Astrocyte (in vitro differentiated cells and primary cell): ENCODE data around the gene ATF6B. TPM values are rescaled to one million over a fixed set of nuclear protein-coding genes. Genes with fewer than 3 reads are reported as not detected.
A peak's percentile ranks its signal among the peaks of the same experiment; 100 is the strongest.

Experiments
- DNase-seq: peaks from one replicate; pipeline ENCODE4 v3.0.0-alpha.2; 2010; ENCODE audit warnings: low read depth
- FAIRE-seq: peaks from 2 replicates; lab custom pipeline; 2011; peaks lifted over from hg19 to GRCh38; lab: Jason Lieb, UNC
- H2AFZ ChIP-seq: 2 replicates; pipeline ENCODE4 v1.6.0; 2012; ENCODE audit warnings: low read depth, low read length, inconsistent platforms
- H3K27ac ChIP-seq: 2 replicates; pipeline ENCODE4 v1.5.1; 2011; ENCODE audit warnings: low read depth, low read length, inconsistent platforms
- H3K27me3 ChIP-seq: 2 replicates; pipeline ENCODE4 v1.6.0; 2011; ENCODE audit warnings: low read length, inconsistent platforms; ENCODE audit not compliant: insufficient read depth
- H3K36me3 ChIP-seq: 2 replicates; pipeline ENCODE4 v1.5.1; 2011; ENCODE audit warnings: low read length, inconsistent platforms; ENCODE audit not compliant: insufficient read depth
- H3K4me1 ChIP-seq: 2 replicates; pipeline ENCODE4 v1.5.1; 2011; ENCODE audit warnings: low read length, inconsistent platforms; ENCODE audit not compliant: insufficient read depth
- H3K4me2 ChIP-seq: 2 replicates; pipeline ENCODE4 v1.6.0; 2012; ENCODE audit warnings: low read length, inconsistent platforms
- H3K4me3 ChIP-seq: 2 replicates; pipeline ENCODE4 v1.5.1; 2011; ENCODE audit warnings: low read depth, mild to moderate bottlenecking, low read length, inconsistent platforms; ENCODE audit not compliant: insufficient read depth
- H3K79me2 ChIP-seq: 2 replicates; pipeline ENCODE4 v1.6.0; 2012; ENCODE audit warnings: mild to moderate bottlenecking, low read length, inconsistent platforms; ENCODE audit not compliant: insufficient read depth
- H3K9ac ChIP-seq: 2 replicates; pipeline ENCODE4 v1.6.0; 2012; ENCODE audit warnings: mild to moderate bottlenecking, low read length, inconsistent platforms
- H3K9me3 ChIP-seq: 2 replicates; pipeline ENCODE4 v1.5.1; 2012; ENCODE audit warnings: low read depth, mild to moderate bottlenecking, low read length, inconsistent platforms; ENCODE audit not compliant: insufficient read depth
- H4K20me1 ChIP-seq: 2 replicates; pipeline ENCODE4 v1.6.0; 2012; ENCODE audit warnings: low read length, inconsistent platforms; ENCODE audit not compliant: insufficient read depth
- H3K27ac Mint-ChIP-seq: one replicate; pipeline ENCODE4 v1.8.0; 2021; ENCODE audit warnings: mild to moderate bottlenecking, mixed read lengths; ENCODE audit not compliant: unreplicated experiment
- H3K27me3 Mint-ChIP-seq: one replicate; pipeline ENCODE4 v1.8.0; 2021; ENCODE audit warnings: low read depth, mixed read lengths; ENCODE audit not compliant: unreplicated experiment
- H3K36me3 Mint-ChIP-seq: one replicate; pipeline ENCODE4 v1.8.0; 2021; ENCODE audit warnings: low read depth, mixed read lengths; ENCODE audit not compliant: unreplicated experiment
- H3K4me1 Mint-ChIP-seq: one replicate; pipeline ENCODE4 v1.8.0; 2021; ENCODE audit warnings: low read depth, mixed read lengths; ENCODE audit not compliant: unreplicated experiment
- H3K4me3 Mint-ChIP-seq: one replicate; pipeline ENCODE4 v1.8.0; 2021; ENCODE audit warnings: mild to moderate bottlenecking, moderate library complexity, mixed read lengths; ENCODE audit not compliant: unreplicated experiment
- H3K9me3 Mint-ChIP-seq: one replicate; pipeline ENCODE4 v1.8.0; 2021; ENCODE audit warnings: mild to moderate bottlenecking, mixed read lengths; ENCODE audit not compliant: unreplicated experiment
- EZH2 ChIP-seq: IDR thresholded peaks from 2 replicates; pipeline ENCODE4 v1.6.1; 2012; ENCODE audit warnings: mild to moderate bottlenecking, low read length, inconsistent platforms; ENCODE audit not compliant: insufficient read depth
- total RNA-seq: library from RNA; stranded (reverse); gene quantifications from 2 replicates; pipeline ENCODE4 v1.2.1, GENCODE V29; 2021
- TF ChIP-seq, protein P1 (sequence below): IDR thresholded peaks from 2 replicates; pipeline ENCODE4 v1.5.1; 2011; ENCODE audit warnings: low read depth, mild to moderate bottlenecking, inconsistent platforms, low read length, moderate library complexity; ENCODE audit not compliant: insufficient read depth

ATF6B gene
- total RNA-seq, 1 donor from 2014 or later: 68.7 TPM

DNA sequence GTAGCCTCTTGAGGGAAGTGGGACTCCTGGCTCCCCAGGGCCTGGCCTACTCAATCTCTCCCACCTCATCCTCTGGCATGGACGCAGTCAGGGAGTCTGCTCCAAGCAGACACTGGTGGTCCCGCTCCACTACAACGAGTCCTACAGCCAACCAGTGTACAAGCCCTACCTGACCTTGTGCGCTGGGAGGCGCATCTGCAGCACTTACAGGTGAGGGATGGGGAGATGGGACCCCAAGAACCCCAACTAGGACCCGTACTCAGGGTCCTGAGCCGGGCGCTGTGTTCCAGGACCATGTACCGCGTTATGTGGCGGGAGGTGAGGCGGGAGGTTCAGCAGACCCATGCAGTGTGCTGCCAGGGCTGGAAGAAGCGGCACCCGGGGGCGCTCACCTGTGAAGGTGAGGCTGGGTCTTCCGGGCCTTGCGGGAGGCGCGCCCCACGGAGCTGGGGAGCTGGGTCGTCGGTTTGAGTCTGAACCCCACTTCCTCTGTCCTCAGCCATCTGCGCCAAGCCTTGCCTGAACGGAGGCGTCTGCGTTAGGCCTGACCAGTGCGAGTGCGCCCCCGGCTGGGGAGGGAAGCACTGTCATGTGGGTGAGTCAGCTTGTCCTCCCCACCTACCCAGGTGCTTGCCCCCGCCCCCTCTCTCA, 38.5 kb upstream of the ATF6B start:
- H3K27ac ChIP-seq: no peak overlapping the region
- Mint-ChIP-seq H3K4me1 (peaks cover 13% of the 10 kb centered on the region), H3K36me3 (peaks cover 35% of the 10 kb centered on the region), H3K9me3 (peaks cover 2% of the 10 kb centered on the region), H3K27me3 (no peaks in the 10 kb centered on the region), H3K27ac (no peak overlapping the region), H3K4me3 (no peak overlapping the region)
- peaks cover 4% of the 10 kb centered on the region for H3K79me2 ChIP-seq
- H4K20me1 ChIP-seq: peaks cover 10% of the 10 kb centered on the region
- no peak overlapping the region for H3K4me2 ChIP-seq
- no peaks in the 10 kb centered on the region for H3K27me3 ChIP-seq
- no peaks in the 10 kb centered on the region for H3K9me3 ChIP-seq
- H3K36me3 ChIP-seq: peaks cover 12% of the 10 kb centered on the region
- no peak for DNase-seq
- TF ChIP-seq, protein P1, sequence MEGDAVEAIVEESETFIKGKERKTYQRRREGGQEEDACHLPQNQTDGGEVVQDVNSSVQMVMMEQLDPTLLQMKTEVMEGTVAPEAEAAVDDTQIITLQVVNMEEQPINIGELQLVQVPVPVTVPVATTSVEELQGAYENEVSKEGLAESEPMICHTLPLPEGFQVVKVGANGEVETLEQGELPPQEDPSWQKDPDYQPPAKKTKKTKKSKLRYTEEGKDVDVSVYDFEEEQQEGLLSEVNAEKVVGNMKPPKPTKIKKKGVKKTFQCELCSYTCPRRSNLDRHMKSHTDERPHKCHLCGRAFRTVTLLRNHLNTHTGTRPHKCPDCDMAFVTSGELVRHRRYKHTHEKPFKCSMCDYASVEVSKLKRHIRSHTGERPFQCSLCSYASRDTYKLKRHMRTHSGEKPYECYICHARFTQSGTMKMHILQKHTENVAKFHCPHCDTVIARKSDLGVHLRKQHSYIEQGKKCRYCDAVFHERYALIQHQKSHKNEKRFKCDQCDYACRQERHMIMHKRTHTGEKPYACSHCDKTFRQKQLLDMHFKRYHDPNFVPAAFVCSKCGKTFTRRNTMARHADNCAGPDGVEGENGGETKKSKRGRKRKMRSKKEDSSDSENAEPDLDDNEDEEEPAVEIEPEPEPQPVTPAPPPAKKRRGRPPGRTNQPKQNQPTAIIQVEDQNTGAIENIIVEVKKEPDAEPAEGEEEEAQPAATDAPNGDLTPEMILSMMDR: no peak
- TF ChIP-seq EZH2: no peak
- no peak overlapping the region for H2AFZ ChIP-seq
- no peak for FAIRE-seq
- no peak overlapping the region for H3K9ac ChIP-seq
- H3K4me1 ChIP-seq: peaks cover 13% of the 10 kb centered on the region
- no peak overlapping the region for H3K4me3 ChIP-seq

DNA sequence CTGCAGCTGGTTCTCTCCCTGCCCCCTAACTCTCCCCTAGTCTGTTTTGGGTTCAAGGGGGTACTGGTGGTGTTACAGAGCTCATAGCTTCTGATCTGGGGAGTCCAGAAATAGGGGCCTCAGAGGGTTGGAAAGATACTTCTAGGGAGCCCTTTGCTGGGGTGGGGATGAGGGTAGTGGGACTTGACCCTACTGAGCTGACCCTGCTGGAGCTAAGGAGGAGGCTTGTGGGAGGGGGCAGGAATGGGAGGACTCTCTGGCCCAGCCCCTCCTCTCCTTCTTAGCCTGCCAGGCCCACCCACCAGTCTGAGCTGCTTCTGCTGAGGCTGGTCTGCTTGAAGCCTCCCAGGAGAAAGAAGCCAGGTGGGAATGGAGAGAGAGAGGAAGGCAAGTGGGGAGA, 36.2 kb upstream of the ATF6B start, which contains the start of gene EGFL8:
TSS of gene EGFL8 (plus strand) at position 301 of the 400 bp plus-strand sequence. CDS start 1,571 bp downstream, outside the sequence.
- Mint-ChIP-seq H3K4me3 (peak within 1 kb of the TSS; percentile 30), H3K27me3 (no peaks in the 10 kb centered on the region), H3K9me3 (peaks cover 2% of the 10 kb centered on the region), H3K36me3 (peaks cover 25% of the 10 kb centered on the region), H3K4me1 (peaks cover 13% of the 10 kb centered on the region), H3K27ac (no peak within 1 kb of the TSS)
- Histone ChIP-seq H3K9me3 (no peaks in the 10 kb centered on the region), H3K4me1 (peaks cover 4% of the 10 kb centered on the region), H3K27ac (no peak within 1 kb of the TSS), H2AFZ (no peak within 1 kb of the TSS), H3K79me2 (no peaks in the 10 kb centered on the region), H3K36me3 (no peaks in the 10 kb centered on the region), H3K27me3 (no peaks in the 10 kb centered on the region), H3K4me2 (no peak within 1 kb of the TSS), H3K4me3 (no peak within 1 kb of the TSS), H4K20me1 (peaks cover 4% of the 10 kb centered on the region), H3K9ac (no peak within 1 kb of the TSS)
- FAIRE-seq (no peak), DNase-seq (no peak)
- TF ChIP-seq, protein P1: no peak
- no peak for TF ChIP-seq EZH2
